CD14-positive monocyte (primary cell): ENCODE results near the gene GUCY2F. TPM values are rescaled to one million over a fixed set of nuclear protein-coding genes. Genes with fewer than 3 reads are reported as not detected.

Experiments
- DNase-seq, 3 donors: peaks; one replicate each; pipeline ENCODE4 v3.0.0-alpha.2; 2011 to 2022
- H2AFZ ChIP-seq: 2 replicates; pipeline ENCODE4 v1.6.0; 2012; ENCODE audit warnings: mild to moderate bottlenecking, low read depth, low read length, inconsistent platforms; ENCODE audit not compliant: insufficient read depth, poor library complexity, severe bottlenecking
- H3K27ac ChIP-seq, 2 donors: 1 replicate in 1 of 2; 2 replicates in 1 of 2; pipeline ENCODE4 v1.5.1; 2012 to 2013; ENCODE audit warnings: low read length in 2 of 2, control low read depth in 1 of 2, inconsistent platforms in 1 of 2, low read depth in 1 of 2, mild to moderate bottlenecking in 1 of 2
- H3K27me3 ChIP-seq, 2 donors: one replicate each; pipeline versions ENCODE4 v1.6.0 to v1.6.1; 2011 to 2013; ENCODE audit warnings: low read length in 2 of 2; ENCODE audit not compliant: control insufficient read depth in 2 of 2, insufficient read depth in 2 of 2
- H3K36me3 ChIP-seq, 2 donors: replicated peaks in 1 of 2; 1 replicate in 1 of 2; 2 replicates in 1 of 2; pipeline versions ENCODE4 v1.5.1 to v1.6.1; 2012 to 2013; ENCODE audit warnings: low read length in 2 of 2, control low read depth in 1 of 2, inconsistent platforms in 1 of 2, mild to moderate bottlenecking in 1 of 2; ENCODE audit not compliant: insufficient read depth in 2 of 2, control insufficient read depth in 1 of 2
- H3K4me1 ChIP-seq, 2 donors: 1 replicate in 1 of 2; 2 replicates in 1 of 2; pipeline versions ENCODE4 v1.5.1 to v1.6.1; 2012 to 2013; ENCODE audit warnings: low read length in 2 of 2, control low read depth in 1 of 2, inconsistent platforms in 1 of 2, mild to moderate bottlenecking in 1 of 2, moderate library complexity in 1 of 2; ENCODE audit not compliant: insufficient read depth in 2 of 2, control insufficient read depth in 1 of 2
- H3K4me2 ChIP-seq: replicated peaks from 2 replicates; pipeline ENCODE3; 2012; ENCODE audit warnings: low read length, moderate library complexity, mild to moderate bottlenecking; ENCODE audit not compliant: poor library complexity, severe bottlenecking; ENCODE audit errors: extremely low read depth
- H3K4me3 ChIP-seq, 3 experiments: fragments of 200-600 bp in 1 of 3; sonication (generic) in 1 of 3; replicated peaks in 1 of 3; 1 replicate in 2 of 3; 2 replicates in 1 of 3; pipeline ENCODE4 v1.5.1; 2011 to 2013; ENCODE audit warnings: low read length in 3 of 3, mild to moderate bottlenecking in 3 of 3, control low read depth in 2 of 3, low read depth in 2 of 3, inconsistent platforms in 1 of 3, moderate library complexity in 1 of 3
- H3K79me2 ChIP-seq: 2 replicates; pipeline ENCODE4 v1.6.0; 2012; ENCODE audit warnings: mild to moderate bottlenecking, control low read depth, inconsistent platforms, low read length, moderate library complexity; ENCODE audit not compliant: insufficient read depth
- H3K9ac ChIP-seq: 2 replicates; pipeline ENCODE4 v1.6.0; 2017; ENCODE audit warnings: low read length, mild to moderate bottlenecking; ENCODE audit not compliant: insufficient read depth, poor library complexity, severe bottlenecking
- H3K9me3 ChIP-seq, 2 donors: replicated peaks in 1 of 2; 1 replicate in 1 of 2; 2 replicates in 1 of 2; pipeline versions ENCODE4 v1.5.1 to v1.6.1; 2012 to 2013; ENCODE audit warnings: low read length in 2 of 2, control low read depth in 1 of 2; ENCODE audit not compliant: control insufficient read depth in 1 of 2, insufficient read depth in 1 of 2
- H4K20me1 ChIP-seq: 2 replicates; pipeline ENCODE4 v1.6.0; 2012; ENCODE audit warnings: mild to moderate bottlenecking, low read length, control low read depth, moderate library complexity; ENCODE audit not compliant: insufficient read depth
- H3K27ac Mint-ChIP-seq, 7 donors: one replicate each; pipeline ENCODE4 v1.8.0; 2020; ENCODE audit warnings: mild to moderate bottlenecking in 7 of 7, mixed read lengths in 7 of 7, moderate library complexity in 6 of 7, inconsistent platforms in 2 of 7
- H3K27me3 Mint-ChIP-seq, 3 donors: one replicate each; pipeline ENCODE4 v1.8.0; 2021 to 2022; ENCODE audit warnings: low read depth in 3 of 3, mild to moderate bottlenecking in 3 of 3, mixed read lengths in 3 of 3, moderate library complexity in 3 of 3, inconsistent platforms in 1 of 3
- H3K36me3 Mint-ChIP-seq, 2 donors: one replicate each; pipeline ENCODE4 v1.8.0; 2020; ENCODE audit warnings: mixed read lengths in 2 of 2, inconsistent platforms in 1 of 2, mild to moderate bottlenecking in 1 of 2
- H3K4me1 Mint-ChIP-seq: one replicate; pipeline ENCODE4 v1.8.0; 2020; ENCODE audit warnings: mild to moderate bottlenecking, mixed read lengths
- H3K4me3 Mint-ChIP-seq, 2 donors: one replicate each; pipeline ENCODE4 v1.8.0; 2020; ENCODE audit warnings: mild to moderate bottlenecking in 2 of 2, mixed read lengths in 2 of 2, moderate library complexity in 1 of 2
- H3K9me3 Mint-ChIP-seq, 7 donors: one replicate each; pipeline ENCODE4 v1.8.0; 2020 to 2022; ENCODE audit warnings: mixed read lengths in 7 of 7, mild to moderate bottlenecking in 6 of 7, moderate library complexity in 6 of 7, inconsistent platforms in 2 of 7
- CTCF ChIP-seq: fragments of 200-600 bp; IDR thresholded peaks from one replicate; pipeline ENCODE4 v1.8.0; 2022; ENCODE audit warnings: antibody characterized with exemption, mild to moderate bottlenecking
- WGBS: methylation state at CpG from one replicate; pipeline ENCODE4 v1.1.5; 2013; ENCODE audit warnings: missing lambda C conversion rate; ENCODE audit not compliant: insufficient coverage; 5-methylcytosine and 5-hydroxymethylcytosine counted together
- intact Hi-C, 2 donors: fragments of 100-400 bp; cut with micrococcal nuclease; formaldehyde crosslinking; loops; one replicate each; pipeline versions ENCODE4 v1.15.0 to v1.15.1; 2023
- polyA plus RNA-seq, 3 donors: library from polyadenylated mRNA; depleted of rRNA in 1 of 3; unstranded in 2 of 3; stranded (reverse) in 1 of 3; fragments of 300-500 nt in 2 of 3; fragments of >200 nt in 1 of 3; fragmentation: Illumina TruSeq in 2 of 3; gene quantifications; 1 replicate in 2 of 3; 2 replicates in 1 of 3; pipeline ENCODE4 v1.2.3, GENCODE V29; 2012 to 2021

GUCY2F gene
- polyA plus RNA-seq, 3 donors = not detected

GRCh38 chrX:109403922-109404321 lies 78.0 kb downstream of the GUCY2F start:
- Histone ChIP-seq H3K27me3 (peaks cover 2 to 5% of the 10 kb centered on the region in 2 donors), H3K79me2 (no peaks in the 10 kb centered on the region), H3K27ac (no peak overlapping the region), H3K9me3 (no peaks in the 10 kb centered on the region), H3K36me3 (no peaks in the 10 kb centered on the region), H3K4me3 (no peak overlapping the region), H3K4me1 (no peaks in the 10 kb centered on the region), H3K9ac (no peak overlapping the region), H3K4me2 (no peak overlapping the region), H2AFZ (no peak overlapping the region), H4K20me1 (no peaks in the 10 kb centered on the region)
- intact Hi-C loops = no loop called here
- peaks cover 0 to 7% (median 3%) of the 10 kb centered on the region in 7 donors for H3K9me3 Mint-ChIP-seq
- H3K4me3 Mint-ChIP-seq = no peak overlapping the region
- no peak overlapping the region for H3K27ac Mint-ChIP-seq
- H3K4me1 Mint-ChIP-seq = no peaks in the 10 kb centered on the region
- 100% methylated on average over 1 of the region's 4 CpGs for WGBS
- no peaks in the 10 kb centered on the region for H3K36me3 Mint-ChIP-seq
- no peak for DNase-seq
- peaks cover 2 to 7% (median 6%) of the 10 kb centered on the region in 3 donors for H3K27me3 Mint-ChIP-seq
- no peak for TF ChIP-seq CTCF

- H3K27ac ChIP-seq = no peak overlapping the region
- DNase-seq = no peak
- H3K27me3 Mint-ChIP-seq = peaks cover 3 to 9% (median 7%) of the 10 kb centered on the region in 3 donors
- peaks cover 0 to 5% of the 10 kb centered on the region in 2 donors for H3K27me3 ChIP-seq
- no peaks in the 10 kb centered on the region for H4K20me1 ChIP-seq
- H3K4me3 ChIP-seq = no peak overlapping the region
- intact Hi-C loops = no loop called here
- no peak overlapping the region for H3K4me3 Mint-ChIP-seq
- no peaks in the 10 kb centered on the region for H3K36me3 Mint-ChIP-seq
- no peaks in the 10 kb centered on the region for H3K9me3 ChIP-seq
- H3K4me1 ChIP-seq = no peaks in the 10 kb centered on the region
- no peak overlapping the region for H3K9ac ChIP-seq
- H3K79me2 ChIP-seq = no peaks in the 10 kb centered on the region
- H3K36me3 ChIP-seq = no peaks in the 10 kb centered on the region
- WGBS = 100% methylated on average over 1 of the region's 3 CpGs
- H3K4me1 Mint-ChIP-seq = no peaks in the 10 kb centered on the region
- no peak overlapping the region for H3K27ac Mint-ChIP-seq
- no peak overlapping the region for H3K4me2 ChIP-seq
- no peak overlapping the region for H2AFZ ChIP-seq
- no peak for TF ChIP-seq CTCF
- H3K9me3 Mint-ChIP-seq = peaks cover 0 to 2% (median 0%) of the 10 kb centered on the region in 7 donors
Observed at GRCh38 chrX:109399831-109400230, 82.1 kb downstream of the GUCY2F start.
